GM18519 (cell line): ENCODE results near the gene KSR2.

Source experiments
- ATAC-seq: cut with Tn5 transposase; IDR thresholded peaks from one replicate; pipeline ENCODE4 v1.9.1; 2021; ENCODE audit warnings: mild to moderate bottlenecking, moderate library complexity; ENCODE audit not compliant: unreplicated experiment, low FRiP score

KSR2 gene

GRCh38 chr12:117473856-117474255 lies 494.9 kb downstream of the KSR2 start:
- no peak for ATAC-seq

GRCh38 chr12:117472983-117473382 lies 495.8 kb downstream of the KSR2 start:
- no peak for ATAC-seq

DNA sequence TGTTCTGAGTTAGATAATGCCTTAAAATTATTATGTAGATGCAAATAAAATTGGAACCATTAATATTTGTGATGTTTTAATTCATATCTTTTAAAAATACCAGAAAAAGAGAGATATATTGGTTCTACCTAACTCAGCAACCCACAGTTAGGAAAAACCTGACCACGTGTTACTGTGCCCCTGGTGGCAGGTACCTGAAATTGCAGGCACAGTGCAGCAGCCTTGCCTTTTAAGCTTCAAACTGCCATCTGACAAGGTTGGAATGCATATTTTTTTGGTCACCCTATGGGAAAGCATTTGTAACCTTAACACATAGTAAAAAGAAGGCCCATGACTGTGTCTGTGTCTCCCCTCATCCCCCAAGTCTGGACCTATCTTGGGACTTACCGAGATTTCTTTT lies 498.0 kb downstream of the KSR2 start:
- no peak for ATAC-seq

- no peak for ATAC-seq
Observed at GRCh38 chr12:117469883-117470483, 498.8 kb downstream of the KSR2 start.

DNA sequence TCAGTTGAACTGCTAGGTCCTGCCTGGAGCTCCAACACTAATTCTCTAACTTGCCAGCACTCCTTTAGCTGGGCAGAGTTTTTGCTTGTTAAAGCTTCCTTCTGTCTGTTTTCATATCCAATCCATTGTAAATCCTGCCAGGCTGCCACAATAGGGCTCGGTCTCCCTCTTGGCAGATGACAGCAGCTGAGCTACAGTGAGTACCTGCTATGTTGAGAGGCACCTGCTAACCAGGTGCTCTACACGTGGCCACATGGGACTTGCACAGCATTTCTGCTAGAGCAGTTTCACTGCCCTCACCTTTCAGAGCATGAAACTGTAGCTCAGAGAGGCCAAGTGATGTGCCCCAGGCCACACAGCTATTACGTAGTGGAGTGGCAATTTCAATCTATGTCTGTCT lies 500.8 kb downstream of the KSR2 start:
- ATAC-seq = no peak

DNA sequence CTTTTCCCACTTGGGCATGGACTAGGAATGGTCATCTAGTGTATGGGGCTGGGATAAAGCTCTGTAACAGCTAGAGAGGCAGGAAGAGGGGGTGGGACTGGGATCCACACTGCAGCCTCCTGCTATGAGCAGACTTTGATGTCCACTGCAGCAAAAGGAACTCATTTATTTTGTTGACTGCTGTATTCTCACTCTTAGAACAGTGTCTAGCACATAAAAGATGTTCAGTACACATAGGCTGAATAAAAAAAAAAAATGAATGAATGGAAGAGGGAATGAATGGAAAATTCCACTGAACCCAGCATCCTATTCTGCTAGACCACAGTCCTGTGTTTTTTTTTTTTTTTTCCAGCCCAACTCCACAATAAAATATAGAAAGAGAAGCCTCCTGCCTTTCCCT lies 501.2 kb downstream of the KSR2 start:
- ATAC-seq = no peak

GRCh38 chr12:117466677-117467362 lies 502.0 kb downstream of the KSR2 start:
- ATAC-seq = no peak

GRCh38 chr12:117461732-117462131 lies 507.1 kb downstream of the KSR2 start:
- ATAC-seq = no peak

- ATAC-seq = no peak
Observed at GRCh38 chr12:117459229-117459628, 509.6 kb downstream of the KSR2 start.

- ATAC-seq = no peak
Observed at GRCh38 chr12:117457189-117457588, 511.6 kb downstream of the KSR2 start.

- no peak for ATAC-seq
Observed at GRCh38 chr12:117456076-117456475, 512.7 kb downstream of the KSR2 start.

DNA sequence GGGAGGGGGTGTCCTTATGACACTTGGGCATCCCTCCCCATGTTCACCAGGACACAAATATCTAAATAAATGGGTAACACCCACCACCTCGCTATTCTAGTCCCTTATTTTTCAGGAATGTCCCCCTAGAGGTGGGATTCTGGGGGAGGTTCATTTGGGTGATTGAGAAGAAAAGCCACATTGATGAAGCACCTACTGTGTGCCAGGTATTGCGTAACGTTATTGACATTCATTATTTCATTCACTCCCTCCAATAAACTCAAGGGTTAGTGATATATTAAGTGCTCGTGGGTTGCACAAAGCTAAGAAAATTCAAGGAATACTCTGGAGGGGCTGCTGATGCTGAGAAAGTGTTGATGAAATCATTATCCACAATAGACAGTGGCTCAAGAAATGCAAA lies 514.8 kb downstream of the KSR2 start:
- no peak for ATAC-seq

GRCh38 chr12:117452112-117452511 lies 516.7 kb downstream of the KSR2 start:
- no peak for ATAC-seq

DNA sequence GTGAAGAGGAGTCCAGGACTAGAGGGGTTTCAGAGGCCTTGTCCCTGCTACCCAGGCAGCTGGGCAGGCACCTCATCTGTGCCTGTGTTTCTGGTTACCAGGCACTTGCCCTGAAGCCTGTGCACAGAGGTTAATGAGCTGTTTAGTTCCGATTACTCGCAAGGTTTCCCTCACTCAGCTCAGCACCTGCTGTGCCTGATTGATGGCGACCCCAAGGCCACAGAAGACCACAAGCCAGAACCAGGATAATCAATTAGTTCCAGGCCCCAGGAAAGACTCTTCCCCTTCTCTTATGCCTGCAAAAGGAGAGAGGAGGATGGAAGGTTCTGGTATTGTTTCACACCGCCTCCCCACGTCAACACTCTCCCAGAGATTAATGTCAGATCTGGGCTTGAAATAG lies 518.6 kb downstream of the KSR2 start:
- ATAC-seq = no peak

DNA sequence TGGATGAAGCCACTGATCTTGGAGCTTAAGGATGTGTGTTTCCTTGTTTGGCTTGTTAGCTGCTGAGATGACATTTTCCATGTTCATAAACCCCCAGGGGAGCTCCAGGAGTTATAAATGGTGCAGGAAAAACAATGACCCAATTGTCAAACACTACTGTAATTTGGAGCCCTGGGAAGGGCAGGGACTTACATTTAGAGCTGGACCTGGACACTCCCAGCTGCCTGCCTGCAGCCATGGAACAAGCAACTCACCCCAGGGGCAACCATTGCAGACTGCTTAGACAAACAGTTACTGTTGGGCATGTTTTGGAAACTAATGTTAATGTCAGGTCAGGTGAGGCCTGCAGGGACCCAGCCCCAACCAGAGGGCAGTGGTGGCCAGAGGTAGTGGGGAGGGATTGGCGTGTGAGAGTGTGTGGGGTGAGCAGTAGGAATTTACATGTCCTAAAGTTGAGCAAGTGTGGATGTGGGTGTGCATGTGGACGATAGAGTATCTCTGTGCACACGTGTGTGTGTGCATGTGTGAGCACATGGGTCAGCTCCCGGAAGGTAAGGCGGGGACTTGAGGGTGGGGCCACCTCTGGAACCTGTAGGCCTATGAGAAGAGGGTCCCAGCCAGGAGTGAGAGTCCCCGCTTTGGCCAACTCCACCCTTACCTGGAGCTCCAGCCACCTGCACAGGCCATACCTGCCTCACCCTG lies 521.0 kb downstream of the KSR2 start:
- ATAC-seq = no peak

- ATAC-seq = no peak
Observed at GRCh38 chr12:117444781-117445180, 524.0 kb downstream of the KSR2 start.

GRCh38 chr12:117441751-117442150 lies 527.0 kb downstream of the KSR2 start:
- ATAC-seq = no peak

- no peak for ATAC-seq
Observed at GRCh38 chr12:117440384-117440783, 528.4 kb downstream of the KSR2 start.

DNA sequence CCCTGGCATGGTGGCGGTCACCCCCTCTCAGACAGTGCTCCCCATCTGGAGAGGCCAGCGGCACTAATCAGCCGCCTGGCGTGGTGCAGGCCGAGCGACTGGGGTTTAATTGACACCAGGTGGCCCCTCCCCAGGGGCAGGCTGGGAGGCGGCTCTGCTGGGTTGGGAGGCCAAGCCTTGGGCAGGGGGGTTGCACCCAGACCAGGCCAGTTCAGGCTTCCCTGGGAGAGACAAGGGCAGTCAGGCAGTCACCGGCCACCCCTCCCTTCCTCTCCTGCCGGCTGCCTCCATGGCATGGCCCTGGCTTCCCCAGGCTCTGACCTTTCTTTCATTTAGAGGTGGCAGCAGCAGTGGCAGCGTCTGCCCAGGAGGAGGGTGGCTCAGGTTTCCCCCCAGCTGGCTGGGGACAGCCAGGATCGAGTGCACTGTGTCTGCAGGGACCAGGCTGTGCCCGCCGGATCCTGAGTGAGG lies 529.2 kb downstream of the KSR2 start:
- no peak for ATAC-seq

DNA sequence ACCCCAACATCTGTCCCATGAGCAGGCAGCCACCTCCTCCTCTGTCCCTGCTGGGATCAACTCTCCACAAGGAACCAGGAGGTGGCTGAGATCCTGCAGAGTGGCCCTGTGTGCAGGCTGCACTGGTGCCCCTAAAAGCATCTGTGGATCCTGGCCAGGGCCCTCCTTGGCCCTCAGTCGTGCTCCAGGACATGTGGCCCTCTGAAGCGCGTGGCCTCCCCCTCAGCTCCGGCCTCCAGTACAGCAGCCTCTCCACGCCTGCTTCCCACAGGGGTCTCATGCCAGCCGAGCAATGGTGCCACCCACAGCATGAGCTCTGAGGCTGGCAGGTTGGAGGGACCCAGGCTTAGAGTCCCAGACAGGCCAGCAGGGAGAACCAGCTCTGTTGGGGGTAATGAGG lies 530.0 kb downstream of the KSR2 start:
- ATAC-seq = no peak

DNA sequence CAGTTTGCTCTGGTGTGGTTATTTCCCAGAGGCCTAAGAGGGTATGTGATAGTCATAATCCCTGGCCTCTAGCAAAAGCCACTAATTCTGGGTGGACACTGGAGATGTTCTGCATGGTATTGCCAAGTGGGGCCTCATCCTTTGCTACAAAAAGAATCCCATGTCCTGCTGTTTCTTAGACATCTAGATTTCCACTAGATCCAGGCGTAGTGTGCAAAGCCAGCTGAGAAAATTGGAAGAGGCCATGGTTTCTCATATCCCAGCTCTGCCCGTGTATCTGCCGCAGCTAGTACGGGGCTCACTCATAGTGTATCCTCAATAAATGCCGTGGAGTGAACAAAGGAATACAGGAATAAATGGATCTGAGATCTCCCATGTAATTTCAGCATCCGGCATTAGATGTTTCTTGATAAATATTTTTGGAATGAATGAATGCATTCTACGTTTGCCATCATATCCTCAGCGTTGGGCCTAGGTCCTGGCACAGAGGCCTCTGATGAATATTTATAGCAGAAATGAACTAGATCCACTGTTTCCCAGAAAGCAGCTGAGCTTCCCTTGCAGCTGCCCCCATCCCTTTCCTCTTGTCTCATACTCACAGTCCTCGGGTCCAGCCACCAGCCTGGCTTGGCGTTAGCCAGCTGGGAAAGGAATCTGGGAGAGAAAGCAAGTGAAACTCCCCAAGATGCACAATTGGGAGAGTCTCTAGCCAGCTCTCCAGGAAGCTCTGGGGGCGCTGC lies 531.1 kb downstream of the KSR2 start:
- no peak for ATAC-seq
